ENCODE measurements around the gene LMO2. TPM values are rescaled to one million over a fixed set of nuclear protein-coding genes. Genes with fewer than 3 reads are reported as not detected.
A peak's percentile ranks its signal among the peaks of the same experiment; 100 is the strongest.

Gene LMO2
- total and polyA plus RNA-seq, 12 donors = 3.9 to 16.9 (median 9.8) TPM

- intact Hi-C loops (cut with DNase I) = loop anchor here in 3 of 10 donors (2.0 to 5.0 kb wide), 3 partner anchors 63 to 68 kb away; no protein-coding TSS in a partner anchor
- no peak for TF ChIP-seq CTCF (IDR thresholded peaks at IDR 0.05)
- Histone ChIP-seq H3K27me3 (no peaks in the 10 kb centered on the region), H3K27ac (peak overlapping the region in 2 of 10 donors; percentile 2 to 4), H3K36me3 (no peaks in the 10 kb centered on the region), H3K4me1 (peaks cover 9 to 73% (median 58%) of the 10 kb centered on the region in 9 donors), H3K4me3 (no peak overlapping the region), H3K9me3 (peaks cover 0 to 7% (median 0%) of the 10 kb centered on the region in 11 donors)
- no peak for DNase-seq
- WGBS, 2 donors = 66 to 71% methylated on average over 14 of the region's 14 CpGs
- peak in 1 of 8 donors; percentile 5 for ATAC-seq
Measured at GRCh38 chr11:33935461-33936456, 43.9 kb upstream of the LMO2 start.

GRCh38 chr11:33935005-33935404 lies 43.1 kb upstream of the LMO2 start:
- no peak for TF ChIP-seq CTCF (IDR thresholded peaks at IDR 0.05)
- intact Hi-C loops (cut with DNase I) = loop anchor here in 2 of 10 donors (5.0 kb wide), 2 partner anchors 63 to 68 kb away; no protein-coding TSS in a partner anchor
- DNase-seq (no peak), ATAC-seq (no peak)
- H3K36me3 ChIP-seq = no peaks in the 10 kb centered on the region
- 77 to 82% methylated on average over 4 of the region's 4 CpGs for WGBS, 2 donors
- peak overlapping the region in 2 of 10 donors; percentile 4 to 22 for H3K27ac ChIP-seq
- no peak overlapping the region for H3K4me3 ChIP-seq
- H3K4me1 ChIP-seq = peaks cover 12 to 80% (median 66%) of the 10 kb centered on the region in 9 donors
- H3K9me3 ChIP-seq = peaks cover 0 to 7% (median 0%) of the 10 kb centered on the region in 11 donors
- H3K27me3 ChIP-seq = no peaks in the 10 kb centered on the region

GRCh38 chr11:33934450-33934849 lies 42.6 kb upstream of the LMO2 start:
- intact Hi-C loops (cut with DNase I) = no loop called here
- H3K4me3 ChIP-seq = no peak overlapping the region
- H3K4me1 ChIP-seq = peaks cover 12 to 86% (median 71%) of the 10 kb centered on the region in 9 donors
- H3K36me3 ChIP-seq = no peaks in the 10 kb centered on the region
- ATAC-seq (peak in 1 of 8 donors; percentile 35), DNase-seq (no peak)
- peaks cover 0 to 7% (median 0%) of the 10 kb centered on the region in 11 donors for H3K9me3 ChIP-seq
- peak overlapping the region in 1 of 10 donors; percentile 22 for H3K27ac ChIP-seq
- 61 to 70% methylated on average over 3 of the region's 3 CpGs for WGBS, 2 donors
- TF ChIP-seq CTCF (IDR thresholded peaks at IDR 0.05) = no peak
- H3K27me3 ChIP-seq = no peaks in the 10 kb centered on the region

- no peaks in the 10 kb centered on the region for H3K36me3 ChIP-seq
- no peak overlapping the region for H3K4me3 ChIP-seq
- 93 to 94% methylated on average over 1 of the region's 1 CpG for WGBS, 2 donors
- H3K9me3 ChIP-seq = peaks cover 0 to 7% (median 0%) of the 10 kb centered on the region in 11 donors
- no peak for TF ChIP-seq CTCF (IDR thresholded peaks at IDR 0.05)
- H3K27ac ChIP-seq = no peak overlapping the region
- intact Hi-C loops (cut with DNase I) = no loop called here
- H3K27me3 ChIP-seq = no peaks in the 10 kb centered on the region
- H3K4me1 ChIP-seq = peaks cover 12 to 86% (median 72%) of the 10 kb centered on the region in 9 donors
- DNase-seq (no peak), ATAC-seq (no peak)
Measured at GRCh38 chr11:33933602-33934001, 41.7 kb upstream of the LMO2 start.

Data from heart right ventricle (tissue), 16 donors.